AG09319 (cell line): ENCODE measurements around the gene PPP1R37.

Experiments used
- DNase-seq: peaks from one replicate; pipeline ENCODE4 v3.0.0-alpha.2; 2010; ENCODE audit warnings: low read depth; ENCODE audit errors: extremely low read depth
- CTCF ChIP-seq: IDR thresholded peaks from 2 replicates; pipeline ENCODE4 v1.5.1; 2011; ENCODE audit warnings: low read depth, mild to moderate bottlenecking, inconsistent platforms, low read length, moderate library complexity

The PPP1R37 gene

DNA sequence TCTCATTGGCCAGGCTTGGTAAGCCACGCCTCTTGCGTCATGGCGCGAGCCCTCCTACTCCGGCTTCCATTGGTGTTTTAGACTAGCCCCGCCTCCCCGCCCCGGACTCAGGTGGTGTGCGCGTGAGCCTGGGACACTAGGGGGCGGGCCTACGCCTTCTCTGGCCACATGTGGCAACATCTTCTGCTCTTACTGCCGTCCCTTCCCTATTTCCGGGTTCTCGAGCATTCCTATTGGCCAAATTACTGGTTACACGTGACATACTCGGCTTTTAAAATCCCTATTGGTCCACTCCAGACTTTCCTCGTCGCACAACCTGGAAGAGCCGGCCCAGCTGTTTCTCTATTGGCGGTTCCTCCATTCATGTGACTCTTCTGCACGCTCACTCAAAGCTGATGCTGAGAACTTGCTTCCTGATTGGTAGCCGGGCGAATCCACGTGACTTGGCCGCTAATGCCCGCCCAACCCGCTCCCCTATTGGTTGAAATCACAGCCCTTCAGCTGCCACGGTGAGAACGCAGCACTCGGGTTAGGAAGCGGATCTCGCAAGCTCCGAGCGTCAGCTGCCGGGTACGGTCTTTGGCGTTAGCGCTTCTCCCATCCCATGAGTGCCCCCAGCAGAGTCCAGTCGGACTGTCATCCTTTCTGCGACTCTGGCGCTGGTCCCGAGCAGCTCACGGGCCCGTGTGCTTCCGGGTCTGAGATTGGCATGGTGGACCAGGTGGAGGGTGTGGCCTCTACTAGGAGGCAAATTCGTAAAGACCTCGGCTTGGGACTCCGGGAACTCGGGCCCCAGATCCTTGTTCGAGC lies 85.5 kb downstream of the PPP1R37 start, which contains the start of gene BLOC1S3:
Gene BLOC1S3, plus strand, starts transcription at position 523 of the 810 bp plus-strand sequence. CDS start 513 bp downstream, outside the sequence.
- TF ChIP-seq CTCF, result peak; percentile 33
- peak; percentile 100 for DNase-seq

DNA sequence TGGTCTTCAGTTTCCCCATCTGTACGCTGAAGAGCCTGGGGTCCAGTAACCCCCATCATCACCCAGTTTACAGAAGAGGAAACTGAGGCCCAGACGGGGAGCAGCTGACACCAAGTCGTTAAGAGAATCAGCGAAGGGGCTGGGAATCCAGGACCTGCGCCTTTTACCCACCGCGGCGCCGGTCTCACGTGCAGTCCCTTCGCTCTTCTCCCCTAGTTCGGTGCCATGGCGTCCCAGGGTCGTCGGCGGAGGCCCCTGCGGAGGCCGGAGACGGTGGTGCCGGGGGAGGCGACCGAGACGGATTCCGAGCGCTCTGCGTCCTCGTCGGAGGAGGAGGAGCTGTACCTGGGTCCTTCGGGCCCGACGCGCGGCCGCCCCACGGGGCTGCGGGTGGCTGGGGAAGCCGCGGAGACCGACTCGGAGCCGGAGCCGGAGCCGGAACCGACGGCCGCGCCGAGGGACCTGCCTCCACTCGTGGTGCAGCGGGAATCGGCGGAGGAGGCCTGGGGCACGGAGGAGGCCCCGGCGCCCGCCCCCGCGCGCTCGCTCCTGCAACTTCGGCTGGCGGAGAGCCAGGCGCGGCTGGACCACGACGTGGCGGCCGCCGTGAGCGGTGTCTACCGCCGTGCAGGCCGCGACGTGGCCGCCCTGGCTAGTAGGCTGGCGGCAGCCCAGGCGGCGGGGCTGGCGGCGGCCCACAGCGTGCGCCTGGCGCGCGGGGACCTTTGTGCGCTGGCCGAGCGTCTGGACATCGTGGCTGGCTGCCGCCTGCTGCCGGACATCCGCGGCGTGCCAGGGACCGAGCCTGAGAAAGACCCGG lies 86.3 kb downstream of the PPP1R37 start:
- no peak for DNase-seq
- no peak for TF ChIP-seq CTCF

DNA sequence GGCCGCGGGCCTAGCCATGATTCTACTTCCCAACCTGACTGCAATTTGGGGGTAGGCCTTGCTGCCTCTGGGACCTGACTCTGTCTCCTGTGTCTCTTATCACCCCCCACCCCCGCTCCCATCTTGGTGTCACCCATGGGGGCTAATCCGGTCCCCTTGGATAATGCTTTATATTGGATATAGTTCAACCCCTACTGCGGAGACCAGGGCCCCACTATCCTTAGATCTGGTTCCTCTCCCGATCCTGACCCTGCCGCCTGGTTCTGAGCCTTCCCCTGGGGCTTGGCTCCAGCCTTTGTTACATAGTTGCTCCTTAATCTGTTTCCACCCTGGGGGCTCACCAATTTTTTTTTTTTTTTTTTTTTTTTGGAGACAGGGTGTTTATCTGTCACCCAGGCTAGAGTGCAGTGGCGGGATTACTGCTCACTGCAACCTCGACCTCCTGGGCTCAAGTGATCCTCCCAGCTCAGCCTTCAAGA lies 87.0 kb downstream of the PPP1R37 start:
- TF ChIP-seq CTCF, result no peak
- no peak for DNase-seq

GRCh38 chr19:45180936-45181335 lies 88.0 kb downstream of the PPP1R37 start:
- DNase-seq, result no peak
- TF ChIP-seq CTCF, result no peak

DNA sequence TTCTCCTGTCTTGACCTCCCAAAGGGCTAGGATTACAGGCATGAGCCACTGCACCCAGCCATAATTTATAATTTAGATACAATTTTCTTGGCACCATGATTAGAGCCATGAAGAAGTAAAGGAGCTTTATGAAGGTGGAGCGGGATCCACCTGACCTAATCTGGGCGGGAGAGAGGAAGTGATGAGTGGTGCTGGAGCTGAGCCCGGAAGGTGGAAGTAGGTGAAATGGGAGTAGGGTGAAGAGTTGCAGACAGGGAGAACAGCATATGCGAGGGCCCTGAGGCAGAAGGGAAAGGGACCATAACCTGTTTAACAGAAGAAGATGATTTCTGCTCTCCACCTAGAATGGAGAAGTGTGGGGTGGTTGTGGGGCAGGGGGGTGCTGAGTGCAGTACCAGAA lies 89.8 kb downstream of the PPP1R37 start:
- no peak for DNase-seq
- no peak for TF ChIP-seq CTCF

DNA sequence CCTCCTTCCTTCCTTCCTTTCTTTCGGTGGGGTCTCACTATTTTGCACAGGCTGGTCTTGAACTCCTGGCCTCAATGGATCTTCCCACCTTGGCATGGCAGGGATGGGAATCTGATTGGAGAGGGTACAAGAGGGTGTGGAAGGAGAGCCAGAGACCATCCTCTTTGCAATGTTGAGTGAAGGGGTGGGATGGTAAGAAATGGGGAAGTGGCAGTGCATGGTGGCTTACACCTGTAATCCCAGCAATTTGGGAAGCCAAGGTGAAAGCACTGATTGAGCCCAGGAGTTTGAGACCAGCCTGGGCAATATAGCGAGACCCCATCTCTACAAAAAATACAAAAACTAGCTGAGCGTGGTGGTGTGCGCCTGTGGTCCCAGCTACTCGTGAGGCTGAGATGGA lies 91.1 kb downstream of the PPP1R37 start:
- TF ChIP-seq CTCF, result no peak
- DNase-seq, result no peak
